ENCODE data around the gene CDC123. TPM values are rescaled to one million over a fixed set of nuclear protein-coding genes. Genes with fewer than 3 reads are reported as not detected.

Gene CDC123
- total RNA-seq, 1 experiment from 2014 or later, result 74.2 TPM

DNA sequence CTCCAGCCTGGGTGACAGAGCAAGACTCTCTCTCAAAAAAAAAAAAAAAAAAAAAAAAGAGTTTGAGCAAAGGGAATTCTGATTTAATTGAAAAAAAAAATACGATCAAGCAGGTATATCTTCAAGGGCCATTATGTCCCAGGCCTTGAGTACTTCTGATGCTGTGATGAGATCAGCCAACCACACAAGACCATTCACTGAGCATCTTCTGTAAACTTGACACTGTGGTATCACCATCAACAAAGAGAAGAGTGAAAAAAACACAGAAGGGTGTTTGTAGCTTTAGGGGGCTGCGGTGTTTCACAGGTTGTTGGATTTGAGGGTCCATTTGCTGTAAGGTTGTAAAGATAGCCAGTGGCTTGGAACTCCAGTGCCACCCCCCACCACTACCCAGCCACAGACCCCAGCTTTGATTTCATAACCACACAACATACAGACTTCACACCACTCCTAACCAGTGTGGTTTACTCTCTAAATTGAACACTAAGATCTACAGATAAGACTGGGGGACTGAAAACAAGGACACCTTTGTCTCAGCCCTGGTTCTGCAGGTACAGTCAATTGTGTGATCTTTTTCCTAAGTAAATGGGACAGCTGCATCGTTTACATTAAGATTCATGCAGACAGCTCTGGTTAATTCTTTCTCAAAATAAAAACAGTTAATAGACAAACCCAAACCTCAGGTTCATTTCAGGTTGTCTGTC lies 66.4 kb downstream of the CDC123 start:
- H3K4me1 ChIP-seq (ENCODE audit: insufficient read depth, low read length), result peaks cover 14% of the 10 kb centered on the region
- peak; percentile 4 for DNase-seq
- no peak overlapping the region for H3K9ac ChIP-seq (ENCODE audit: low read length)
- ChIA-PET POLR2A (ENCODE audit: unreplicated experiment) (no interaction called here), CTCF (no interaction called here)
- H3K4me3 ChIP-seq (ENCODE audit: low read length), result no peak overlapping the region
- H3K9me3 ChIP-seq (ENCODE audit: low read length), result no peaks in the 10 kb centered on the region
- H3K9me2 ChIP-seq (replicated peaks; ENCODE audit: low read length), result no peaks in the 10 kb centered on the region
- no peak overlapping the region for H2AFZ ChIP-seq (ENCODE audit: low read length)
- BruUV-seq (replicated peaks), result no TSS peak
- no peaks in the 10 kb centered on the region for H3K27me3 ChIP-seq (ENCODE audit: low read length)
- H4K20me1 ChIP-seq (ENCODE audit: low read length), result no peaks in the 10 kb centered on the region
- no peaks in the 10 kb centered on the region for H3K79me2 ChIP-seq (ENCODE audit: low read length)
- no peaks in the 10 kb centered on the region for H3F3A ChIP-seq (ENCODE audit: low read length, unreplicated experiment)
- intact Hi-C loops (cut with micrococcal nuclease), result loop anchor here (5.0 kb wide), 1 partner anchor 815 kb away; no protein-coding TSS in a partner anchor
- no peaks in the 10 kb centered on the region for H3K36me3 ChIP-seq (ENCODE audit: low read depth, low read length)
- no peak overlapping the region for H3K4me2 ChIP-seq (ENCODE audit: low read length)
- TF ChIP-seq EZH2phosphoT487 (IDR thresholded peaks at IDR 0.05; ENCODE audit: borderline replicate concordance, low read length) (no peak), EZH2 (IDR thresholded peaks at IDR 0.05; ENCODE audit: low read length, unreplicated experiment) (no peak)
- TF ChIP-seq, protein P1, sequence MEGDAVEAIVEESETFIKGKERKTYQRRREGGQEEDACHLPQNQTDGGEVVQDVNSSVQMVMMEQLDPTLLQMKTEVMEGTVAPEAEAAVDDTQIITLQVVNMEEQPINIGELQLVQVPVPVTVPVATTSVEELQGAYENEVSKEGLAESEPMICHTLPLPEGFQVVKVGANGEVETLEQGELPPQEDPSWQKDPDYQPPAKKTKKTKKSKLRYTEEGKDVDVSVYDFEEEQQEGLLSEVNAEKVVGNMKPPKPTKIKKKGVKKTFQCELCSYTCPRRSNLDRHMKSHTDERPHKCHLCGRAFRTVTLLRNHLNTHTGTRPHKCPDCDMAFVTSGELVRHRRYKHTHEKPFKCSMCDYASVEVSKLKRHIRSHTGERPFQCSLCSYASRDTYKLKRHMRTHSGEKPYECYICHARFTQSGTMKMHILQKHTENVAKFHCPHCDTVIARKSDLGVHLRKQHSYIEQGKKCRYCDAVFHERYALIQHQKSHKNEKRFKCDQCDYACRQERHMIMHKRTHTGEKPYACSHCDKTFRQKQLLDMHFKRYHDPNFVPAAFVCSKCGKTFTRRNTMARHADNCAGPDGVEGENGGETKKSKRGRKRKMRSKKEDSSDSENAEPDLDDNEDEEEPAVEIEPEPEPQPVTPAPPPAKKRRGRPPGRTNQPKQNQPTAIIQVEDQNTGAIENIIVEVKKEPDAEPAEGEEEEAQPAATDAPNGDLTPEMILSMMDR (conservative IDR thresholded peaks at IDR 0.05; ENCODE audit: low read depth, low read length), result no peak
- peak; percentile 10; the same call in 1 of the 2 replicates for ATAC-seq
- no peak overlapping the region for H3K27ac ChIP-seq (ENCODE audit: low read length)

DNA sequence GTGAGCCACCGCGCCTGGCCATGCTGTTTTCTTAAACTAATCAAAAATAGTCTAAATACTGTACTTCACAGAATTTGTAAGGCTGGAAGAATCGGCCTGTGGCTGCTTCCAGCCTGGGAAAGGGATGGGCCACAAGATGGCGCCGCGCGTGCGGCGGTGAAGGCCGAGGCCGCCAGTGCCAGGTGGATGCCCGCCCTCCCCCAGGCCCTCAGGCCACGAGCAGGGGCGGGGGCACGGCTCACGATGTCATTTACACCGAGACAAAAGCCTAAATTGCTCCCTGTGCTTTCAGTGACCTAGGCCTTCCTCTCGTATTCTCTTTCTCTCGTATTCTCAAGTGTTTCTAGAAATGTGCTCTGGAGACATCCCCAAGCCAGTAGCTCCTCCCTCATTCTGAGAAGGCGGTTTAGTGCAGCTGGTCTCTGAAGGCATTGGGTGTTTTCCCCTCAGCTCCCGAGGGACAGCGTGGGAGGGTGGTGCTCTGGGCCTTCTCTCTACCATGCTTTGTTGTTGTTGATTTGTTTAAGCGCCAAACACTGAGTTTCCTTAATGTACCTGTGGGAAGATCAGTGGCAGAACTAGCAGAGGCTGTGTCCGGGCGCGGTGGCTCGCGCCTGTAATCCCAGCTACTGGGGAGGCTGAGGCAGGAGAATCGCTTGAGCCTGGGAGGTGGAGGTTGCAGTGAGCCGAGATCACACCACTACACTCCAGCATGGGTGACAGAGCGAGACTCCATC lies 68.4 kb downstream of the CDC123 start:
- Histone ChIP-seq H3K27ac (ENCODE audit: low read length) (peak overlapping the region; percentile 81), H3K4me2 (ENCODE audit: low read length) (peak overlapping the region; percentile 66), H3K4me1 (ENCODE audit: insufficient read depth, low read length) (peaks cover 14% of the 10 kb centered on the region), H3K9ac (ENCODE audit: low read length) (peak overlapping the region; percentile 62), H3K9me2 (replicated peaks; ENCODE audit: low read length) (no peaks in the 10 kb centered on the region), H3F3A (ENCODE audit: low read length, unreplicated experiment) (no peaks in the 10 kb centered on the region), H3K36me3 (ENCODE audit: low read depth, low read length) (no peaks in the 10 kb centered on the region), H4K20me1 (ENCODE audit: low read length) (no peaks in the 10 kb centered on the region), H3K4me3 (ENCODE audit: low read length) (peak overlapping the region; percentile 39; the same call in 1 of the 2 replicates), H3K79me2 (ENCODE audit: low read length) (no peaks in the 10 kb centered on the region), H2AFZ (ENCODE audit: low read length) (peak overlapping the region; percentile 69), H3K9me3 (ENCODE audit: low read length) (no peaks in the 10 kb centered on the region), H3K27me3 (ENCODE audit: low read length) (no peaks in the 10 kb centered on the region)
- DNase-seq (peak; percentile 65), ATAC-seq (peak; percentile 73)
- intact Hi-C loops (cut with micrococcal nuclease), result loop anchor here (1.0 to 5.0 kb wide), 7 partner anchors 140 to 813 kb away; no protein-coding TSS in a partner anchor
- CTCF ChIA-PET, result interaction anchor here (0.5 to 1.1 kb wide), 4 partner anchors 392 to 811 kb away, joined by 3 to 9 read pairs (median 4); no protein-coding TSS in a partner anchor
- POLR2A ChIA-PET (ENCODE audit: unreplicated experiment), result interaction anchor here (0.6 to 0.7 kb wide), 2 partner anchors 92 to 137 kb away, joined by 3 to 6 read pairs; no protein-coding TSS in a partner anchor
- TF ChIP-seq, protein P1 (conservative IDR thresholded peaks at IDR 0.05; ENCODE audit: low read depth, low read length), result peak; percentile 68
- TF ChIP-seq EZH2 (IDR thresholded peaks at IDR 0.05; ENCODE audit: low read length, unreplicated experiment), result no peak
- no peak for TF ChIP-seq EZH2phosphoT487 (IDR thresholded peaks at IDR 0.05; ENCODE audit: borderline replicate concordance, low read length)
- no TSS peak for BruUV-seq (replicated peaks)
